Trophoblast cell (in vitro differentiated cells and primary cell): Measurements from ENCODE around the gene MT3.
"Not testable (repeated sequence)": the region's sequence is repeated elsewhere in the genome, so short reads cannot be mapped to it uniquely, and the experiment has no call there.

Experiments used
- DNase-seq, 2 donors: peaks; one replicate each; pipeline ENCODE4 v3.0.0-alpha.2; 2016
- H2AFZ ChIP-seq: 2 replicates; pipeline ENCODE4 v1.6.1; 2013; ENCODE audit warnings: low read length, moderate library complexity, mild to moderate bottlenecking; ENCODE audit not compliant: insufficient read depth, poor library complexity
- H2AK5ac ChIP-seq: 2 replicates; pipeline ENCODE4 v1.6.1; 2013; ENCODE audit warnings: mild to moderate bottlenecking, low read length
- H2BK120ac ChIP-seq: 2 replicates; pipeline ENCODE4 v1.6.1; 2013; ENCODE audit warnings: low read length, mild to moderate bottlenecking, moderate library complexity; ENCODE audit not compliant: insufficient read depth, poor library complexity
- H2BK12ac ChIP-seq: 2 replicates; pipeline ENCODE4 v1.6.1; 2013; ENCODE audit warnings: mild to moderate bottlenecking, low read length, moderate library complexity
- H2BK5ac ChIP-seq: 2 replicates; pipeline ENCODE4 v1.6.1; 2013; ENCODE audit warnings: low read length, low read depth, moderate library complexity, mild to moderate bottlenecking; ENCODE audit not compliant: poor library complexity
- H3K14ac ChIP-seq: 2 replicates; pipeline ENCODE4 v1.6.1; 2013; ENCODE audit warnings: mild to moderate bottlenecking, low read length
- H3K18ac ChIP-seq: 2 replicates; pipeline ENCODE4 v1.6.1; 2013; ENCODE audit warnings: mild to moderate bottlenecking, low read length
- H3K23ac ChIP-seq: 2 replicates; pipeline ENCODE4 v1.6.1; 2013; ENCODE audit warnings: low read length
- H3K27ac ChIP-seq: 2 replicates; pipeline ENCODE4 v1.5.1; 2013; ENCODE audit warnings: low read depth, mild to moderate bottlenecking, inconsistent platforms, low read length, moderate library complexity
- H3K27me3 ChIP-seq: 2 replicates; pipeline ENCODE4 v1.6.1; 2013; ENCODE audit warnings: inconsistent platforms, mild to moderate bottlenecking, low read length, moderate library complexity; ENCODE audit not compliant: insufficient read depth
- H3K36me3 ChIP-seq, 2 experiments: 1 replicate in 1 of 2; 2 replicates in 1 of 2; pipeline ENCODE4 v1.6.1; 2013; ENCODE audit warnings: low read length in 2 of 2, mild to moderate bottlenecking in 2 of 2, moderate library complexity in 1 of 2; ENCODE audit not compliant: insufficient read depth in 2 of 2, control insufficient read depth in 1 of 2
- H3K4ac ChIP-seq: 2 replicates; pipeline ENCODE4 v1.6.1; 2013; ENCODE audit warnings: low read depth, mild to moderate bottlenecking, low read length, moderate library complexity
- H3K4me1 ChIP-seq, 2 experiments: 1 replicate in 1 of 2; 2 replicates in 1 of 2; pipeline ENCODE4 v1.6.1; 2013; ENCODE audit warnings: low read length in 2 of 2, mild to moderate bottlenecking in 2 of 2, moderate library complexity in 1 of 2; ENCODE audit not compliant: insufficient read depth in 2 of 2, control insufficient read depth in 1 of 2
- H3K4me2 ChIP-seq: 2 replicates; pipeline ENCODE4 v1.6.1; 2013; ENCODE audit warnings: inconsistent platforms, mild to moderate bottlenecking, low read length, moderate library complexity
- H3K4me3 ChIP-seq: 2 replicates; pipeline ENCODE4 v1.5.1; 2013; ENCODE audit warnings: mild to moderate bottlenecking, low read depth, low read length, inconsistent platforms
- H3K79me1 ChIP-seq: one replicate; pipeline ENCODE4 v1.6.1; 2013; ENCODE audit warnings: low read length
- H3K79me2 ChIP-seq: 2 replicates; pipeline ENCODE4 v1.6.1; 2013; ENCODE audit warnings: low read length, mild to moderate bottlenecking; ENCODE audit not compliant: control insufficient read depth, insufficient read depth, poor library complexity
- H3K9ac ChIP-seq: 2 replicates; pipeline ENCODE4 v1.6.1; 2013; ENCODE audit warnings: mild to moderate bottlenecking, low read length
- H3K9me3 ChIP-seq: 2 replicates; pipeline ENCODE4 v1.6.1; 2013; ENCODE audit warnings: low read depth, mild to moderate bottlenecking, control low read depth, inconsistent platforms, low read length; ENCODE audit not compliant: insufficient read depth
- H4K12ac ChIP-seq: 2 replicates; pipeline ENCODE4 v1.6.1; 2013; ENCODE audit warnings: low read depth, mild to moderate bottlenecking, low read length, moderate library complexity
- H4K8ac ChIP-seq: 2 replicates; pipeline ENCODE4 v1.6.1; 2013; ENCODE audit warnings: low read depth, mild to moderate bottlenecking, low read length, moderate library complexity
- H4K91ac ChIP-seq: one replicate; pipeline ENCODE4 v1.6.1; 2013; ENCODE audit warnings: low read depth, mild to moderate bottlenecking, low read length, moderate library complexity
- WGBS: extraction: QIAGEN DNeasy Blood & Tissue Kit; methylation state at CpG from one replicate; pipeline ENCODE4 v1.1.7; 2013; ENCODE audit warnings: missing lambda C conversion rate; ENCODE audit not compliant: insufficient read length, insufficient coverage; ENCODE audit errors: extremely low coverage; 5-methylcytosine and 5-hydroxymethylcytosine counted together

MT3 gene

GRCh38 chr16:56582911-56583310 is 6.4 kb upstream of the MT3 start:
- H2BK12ac ChIP-seq, H3K79me2 ChIP-seq, H3K4me2 ChIP-seq, H2AK5ac ChIP-seq, H2AFZ ChIP-seq, H3K9ac ChIP-seq, H3K4me1 ChIP-seq, H3K27me3 ChIP-seq, H4K8ac ChIP-seq, H4K91ac ChIP-seq, H2BK120ac ChIP-seq, DNase-seq, H3K23ac ChIP-seq, H3K4me3 ChIP-seq, H3K79me1 ChIP-seq, H3K14ac ChIP-seq, H4K12ac ChIP-seq, H3K36me3 ChIP-seq, H3K18ac ChIP-seq, H3K27ac ChIP-seq, H2BK5ac ChIP-seq, H3K9me3 ChIP-seq, H3K4ac ChIP-seq: not testable (repeated sequence)
- WGBS = no CpG with 5 or more reads among the region's 2 CpGs

- no peak overlapping the region for H3K14ac ChIP-seq
- no peak overlapping the region for H3K4ac ChIP-seq
- H3K27ac ChIP-seq = no peak overlapping the region
- H3K9me3 ChIP-seq = peaks cover 2% of the 10 kb centered on the region
- no peak overlapping the region for H3K23ac ChIP-seq
- no peak for DNase-seq
- H4K12ac ChIP-seq = no peak overlapping the region
- no peak overlapping the region for H2BK12ac ChIP-seq
- H2BK120ac ChIP-seq = no peak overlapping the region
- peaks cover 12% of the 10 kb centered on the region for H3K27me3 ChIP-seq
- no peak overlapping the region for H4K8ac ChIP-seq
- no peak overlapping the region for H2AFZ ChIP-seq
- no peak overlapping the region for H3K4me2 ChIP-seq
- no peak overlapping the region for H4K91ac ChIP-seq
- no peaks in the 10 kb centered on the region for H3K79me2 ChIP-seq
- H2BK5ac ChIP-seq = no peak overlapping the region
- no CpG with 5 or more reads among the region's 11 CpGs for WGBS
- no peak overlapping the region for H3K9ac ChIP-seq
- H3K4me1 ChIP-seq = no peaks in the 10 kb centered on the region
- no peak overlapping the region for H2AK5ac ChIP-seq
- H3K18ac ChIP-seq = no peak overlapping the region
- no peak overlapping the region for H3K4me3 ChIP-seq
- H3K79me1 ChIP-seq = no peaks in the 10 kb centered on the region
- no peaks in the 10 kb centered on the region for H3K36me3 ChIP-seq
Observed at GRCh38 chr16:56583351-56584168, 5.8 kb upstream of the MT3 start.

GRCh38 chr16:56584276-56584675 is 5.1 kb upstream of the MT3 start:
- H3K4me1 ChIP-seq = peaks cover 0 to 2% of the 10 kb centered on the region in 2 experiments
- H3K79me1 ChIP-seq = no peaks in the 10 kb centered on the region
- no peak for DNase-seq
- no peak overlapping the region for H2BK12ac ChIP-seq
- no peak overlapping the region for H4K8ac ChIP-seq
- no peak overlapping the region for H4K91ac ChIP-seq
- H3K14ac ChIP-seq = no peak overlapping the region
- H2AFZ ChIP-seq = no peak overlapping the region
- WGBS = no CpG with 5 or more reads among the region's 11 CpGs
- no peak overlapping the region for H3K27ac ChIP-seq
- H3K79me2 ChIP-seq = no peaks in the 10 kb centered on the region
- no peak overlapping the region for H3K4me3 ChIP-seq
- H3K27me3 ChIP-seq = peaks cover 19% of the 10 kb centered on the region
- no peak overlapping the region for H3K23ac ChIP-seq
- no peak overlapping the region for H2AK5ac ChIP-seq
- H3K9me3 ChIP-seq = peaks cover 4% of the 10 kb centered on the region
- H3K4me2 ChIP-seq = no peak overlapping the region
- no peak overlapping the region for H4K12ac ChIP-seq
- H3K9ac ChIP-seq = no peak overlapping the region
- no peak overlapping the region for H3K4ac ChIP-seq
- no peak overlapping the region for H2BK5ac ChIP-seq
- H3K18ac ChIP-seq = no peak overlapping the region
- H3K36me3 ChIP-seq = no peaks in the 10 kb centered on the region
- H2BK120ac ChIP-seq = no peak overlapping the region

GRCh38 chr16:56588781-56589140 is 567 bp upstream of the MT3 start:
- H2AK5ac ChIP-seq = no peak overlapping the region
- H2BK5ac ChIP-seq = no peak overlapping the region
- H3K23ac ChIP-seq = no peak overlapping the region
- no peaks in the 10 kb centered on the region for H3K36me3 ChIP-seq
- no peak overlapping the region for H3K4ac ChIP-seq
- no peak overlapping the region for H2AFZ ChIP-seq
- no peak overlapping the region for H3K18ac ChIP-seq
- no peak overlapping the region for H3K4me2 ChIP-seq
- H3K4me3 ChIP-seq = no peak overlapping the region
- no CpG with 5 or more reads among the region's 9 CpGs for WGBS
- H3K79me2 ChIP-seq = no peaks in the 10 kb centered on the region
- H3K9ac ChIP-seq = no peak overlapping the region
- no peak overlapping the region for H3K27ac ChIP-seq
- no peak overlapping the region for H4K91ac ChIP-seq
- no peak overlapping the region for H2BK12ac ChIP-seq
- no peak overlapping the region for H2BK120ac ChIP-seq
- no peak overlapping the region for H4K8ac ChIP-seq
- peaks cover 30% of the 10 kb centered on the region for H3K27me3 ChIP-seq
- no peak overlapping the region for H3K14ac ChIP-seq
- peaks cover 0 to 2% of the 10 kb centered on the region in 2 experiments for H3K4me1 ChIP-seq
- DNase-seq = no peak
- H3K79me1 ChIP-seq = no peaks in the 10 kb centered on the region
- H4K12ac ChIP-seq = no peak overlapping the region
- H3K9me3 ChIP-seq = peaks cover 4% of the 10 kb centered on the region
